Smooth muscle cell (in vitro differentiated cells): ENCODE data around the gene CUL3. TPM values are rescaled to one million over a fixed set of nuclear protein-coding genes. Genes with fewer than 3 reads are reported as not detected.

Source experiments
- DNase-seq: peaks from one replicate; lab custom pipeline; 2025; ENCODE audit not compliant: unreplicated experiment; lab: John Stamatoyannopoulos, UW
- H2AFZ ChIP-seq: fragments of 200-600 bp; sonication (generic); 2 replicates; pipeline ENCODE4 v1.6.0; 2016; ENCODE audit warnings: antibody characterized with exemption, low read depth, mild to moderate bottlenecking
- H3F3A ChIP-seq: fragments of 200-600 bp; sonication (generic); 2 replicates; pipeline ENCODE4 v1.6.0; 2017; ENCODE audit warnings: antibody characterized with exemption, low read depth
- H3K27ac ChIP-seq: fragments of 200-600 bp; sonication (generic); 2 replicates; pipeline ENCODE4 v1.5.1; 2016; ENCODE audit warnings: low read depth, mild to moderate bottlenecking
- H3K27me3 ChIP-seq: fragments of 200-600 bp; sonication (generic); 2 replicates; pipeline ENCODE4 v1.6.1; 2016; ENCODE audit warnings: low read depth, mild to moderate bottlenecking
- H3K36me3 ChIP-seq: fragments of 200-600 bp; sonication (generic); 2 replicates; pipeline ENCODE4 v1.5.1; 2016; ENCODE audit warnings: low read depth
- H3K4me1 ChIP-seq: fragments of 200-600 bp; sonication (generic); 2 replicates; pipeline ENCODE4 v1.5.1; 2016; ENCODE audit warnings: low read depth
- H3K4me2 ChIP-seq: fragments of 200-600 bp; sonication (generic); 2 replicates; pipeline ENCODE4 v1.6.0; 2016; ENCODE audit warnings: mild to moderate bottlenecking
- H3K4me3 ChIP-seq: fragments of 200-600 bp; sonication (generic); 2 replicates; pipeline ENCODE4 v1.5.1; 2016; ENCODE audit warnings: mild to moderate bottlenecking
- H3K79me2 ChIP-seq: fragments of 200-600 bp; sonication (generic); 2 replicates; pipeline ENCODE4 v1.6.0; 2016; ENCODE audit warnings: low read depth, mild to moderate bottlenecking
- H3K9ac ChIP-seq: fragments of 200-600 bp; sonication (generic); 2 replicates; pipeline ENCODE4 v1.6.0; 2016; ENCODE audit warnings: low read depth
- H3K9me3 ChIP-seq: fragments of 200-600 bp; sonication (generic); replicated peaks from 2 replicates; pipeline ENCODE4 v1.5.1; 2016; ENCODE audit warnings: low read depth
- H4K20me1 ChIP-seq: fragments of 200-600 bp; sonication (generic); 2 replicates; pipeline ENCODE4 v1.6.0; 2016; ENCODE audit warnings: low read depth
- WGBS: methylation state at CpG from one replicate; pipeline ENCODE4 v1.1.7; 2016; ENCODE audit warnings: low lambda C conversion rate; 5-methylcytosine and 5-hydroxymethylcytosine counted together
- polyA plus RNA-seq: library from polyadenylated mRNA; unstranded; fragments of >200 nt; fragmentation: Nextera tagmentation; extraction: Ambion mirVana; gene quantifications from 2 replicates; pipeline ENCODE4 v1.2.1, GENCODE V29; 2016
- total RNA-seq: library from RNA; depleted of rRNA; stranded (reverse); fragments of >200 nt; gene quantifications from 2 replicates; pipeline ENCODE4 v1.2.3, GENCODE V29; 2014
- TF ChIP-seq, protein P1 (sequence below): fragments of 200-600 bp; sonication (generic); IDR thresholded peaks from 2 replicates; pipeline ENCODE4 v1.5.1; 2017; ENCODE audit warnings: borderline replicate concordance, mild to moderate bottlenecking, antibody characterized with exemption; ENCODE audit not compliant: insufficient read depth, poor library complexity, severe bottlenecking

The CUL3 gene
- total and polyA plus RNA-seq, 2 experiments from 2014 or later, result 65.8 to 109 TPM

DNA sequence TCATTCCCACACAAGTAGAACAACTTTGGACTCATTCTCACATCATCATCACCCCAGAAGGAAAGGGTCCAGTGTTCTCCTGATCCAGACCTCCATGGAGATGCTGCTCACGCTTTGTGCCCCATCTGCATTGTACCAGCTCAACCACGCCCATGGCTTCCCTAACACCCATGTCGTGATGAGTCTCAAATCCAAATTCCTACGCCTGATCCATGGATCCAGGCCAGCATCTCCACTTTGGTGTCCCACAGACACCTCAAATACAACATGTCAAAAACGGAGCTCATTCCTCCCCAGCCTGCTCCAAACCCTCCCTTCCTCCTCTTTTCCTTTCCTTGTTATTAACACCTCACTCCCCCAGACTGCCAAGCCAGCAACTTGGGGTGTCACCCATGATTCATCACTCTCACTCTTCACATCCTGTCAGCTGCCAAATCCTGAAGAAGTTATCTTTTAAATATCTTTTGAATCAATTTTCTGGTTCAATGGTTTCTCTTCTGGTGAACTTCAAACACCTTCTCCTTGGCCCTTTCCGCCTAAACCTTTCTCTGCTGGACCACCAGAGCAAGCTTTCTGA is 153.1 kb downstream of the CUL3 start:
- DNase-seq, result no peak
- TF ChIP-seq, protein P1, sequence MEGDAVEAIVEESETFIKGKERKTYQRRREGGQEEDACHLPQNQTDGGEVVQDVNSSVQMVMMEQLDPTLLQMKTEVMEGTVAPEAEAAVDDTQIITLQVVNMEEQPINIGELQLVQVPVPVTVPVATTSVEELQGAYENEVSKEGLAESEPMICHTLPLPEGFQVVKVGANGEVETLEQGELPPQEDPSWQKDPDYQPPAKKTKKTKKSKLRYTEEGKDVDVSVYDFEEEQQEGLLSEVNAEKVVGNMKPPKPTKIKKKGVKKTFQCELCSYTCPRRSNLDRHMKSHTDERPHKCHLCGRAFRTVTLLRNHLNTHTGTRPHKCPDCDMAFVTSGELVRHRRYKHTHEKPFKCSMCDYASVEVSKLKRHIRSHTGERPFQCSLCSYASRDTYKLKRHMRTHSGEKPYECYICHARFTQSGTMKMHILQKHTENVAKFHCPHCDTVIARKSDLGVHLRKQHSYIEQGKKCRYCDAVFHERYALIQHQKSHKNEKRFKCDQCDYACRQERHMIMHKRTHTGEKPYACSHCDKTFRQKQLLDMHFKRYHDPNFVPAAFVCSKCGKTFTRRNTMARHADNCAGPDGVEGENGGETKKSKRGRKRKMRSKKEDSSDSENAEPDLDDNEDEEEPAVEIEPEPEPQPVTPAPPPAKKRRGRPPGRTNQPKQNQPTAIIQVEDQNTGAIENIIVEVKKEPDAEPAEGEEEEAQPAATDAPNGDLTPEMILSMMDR, result no peak
- no peaks in the 10 kb centered on the region for H3K4me1 ChIP-seq
- H3K27ac ChIP-seq, result no peak overlapping the region
- no peak overlapping the region for H3K4me2 ChIP-seq
- H3K9ac ChIP-seq, result no peak overlapping the region
- H3K9me3 ChIP-seq, result no peaks in the 10 kb centered on the region
- no peaks in the 10 kb centered on the region for H3K36me3 ChIP-seq
- H3K27me3 ChIP-seq, result no peaks in the 10 kb centered on the region
- H3K79me2 ChIP-seq, result no peaks in the 10 kb centered on the region
- no peak overlapping the region for H3K4me3 ChIP-seq
- H4K20me1 ChIP-seq, result no peaks in the 10 kb centered on the region
- 89% methylated on average over 6 of the region's 6 CpGs for WGBS
- H3F3A ChIP-seq, result no peaks in the 10 kb centered on the region
- no peak overlapping the region for H2AFZ ChIP-seq

DNA sequence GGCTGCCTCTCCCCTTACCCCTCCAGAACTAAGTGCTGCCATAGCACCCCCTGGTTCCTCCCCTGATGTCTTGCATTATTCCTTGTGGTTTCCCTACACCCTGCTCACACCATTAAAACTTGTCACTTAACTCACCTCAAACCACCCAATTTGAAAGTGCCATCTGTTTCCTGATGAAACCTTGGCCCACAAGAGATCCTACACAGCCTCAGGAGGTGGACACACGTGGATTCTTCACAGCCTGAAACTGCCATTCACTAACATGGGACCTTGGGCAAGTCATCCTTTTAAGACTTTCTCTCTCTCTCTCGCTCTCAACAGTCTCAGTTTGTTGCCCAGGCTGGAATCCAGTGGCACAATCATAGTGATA is 155.7 kb downstream of the CUL3 start:
- Histone ChIP-seq H3K9ac (no peak overlapping the region), H4K20me1 (no peaks in the 10 kb centered on the region), H3K4me3 (no peak overlapping the region), H3K79me2 (no peaks in the 10 kb centered on the region), H3K27ac (no peak overlapping the region), H3K9me3 (no peaks in the 10 kb centered on the region), H3F3A (no peaks in the 10 kb centered on the region), H2AFZ (no peak overlapping the region), H3K4me1 (no peaks in the 10 kb centered on the region), H3K27me3 (no peaks in the 10 kb centered on the region), H3K36me3 (no peaks in the 10 kb centered on the region), H3K4me2 (no peak overlapping the region)
- WGBS, result 58% methylated on average over 2 of the region's 2 CpGs
- TF ChIP-seq, protein P1, result no peak
- no peak for DNase-seq

DNA sequence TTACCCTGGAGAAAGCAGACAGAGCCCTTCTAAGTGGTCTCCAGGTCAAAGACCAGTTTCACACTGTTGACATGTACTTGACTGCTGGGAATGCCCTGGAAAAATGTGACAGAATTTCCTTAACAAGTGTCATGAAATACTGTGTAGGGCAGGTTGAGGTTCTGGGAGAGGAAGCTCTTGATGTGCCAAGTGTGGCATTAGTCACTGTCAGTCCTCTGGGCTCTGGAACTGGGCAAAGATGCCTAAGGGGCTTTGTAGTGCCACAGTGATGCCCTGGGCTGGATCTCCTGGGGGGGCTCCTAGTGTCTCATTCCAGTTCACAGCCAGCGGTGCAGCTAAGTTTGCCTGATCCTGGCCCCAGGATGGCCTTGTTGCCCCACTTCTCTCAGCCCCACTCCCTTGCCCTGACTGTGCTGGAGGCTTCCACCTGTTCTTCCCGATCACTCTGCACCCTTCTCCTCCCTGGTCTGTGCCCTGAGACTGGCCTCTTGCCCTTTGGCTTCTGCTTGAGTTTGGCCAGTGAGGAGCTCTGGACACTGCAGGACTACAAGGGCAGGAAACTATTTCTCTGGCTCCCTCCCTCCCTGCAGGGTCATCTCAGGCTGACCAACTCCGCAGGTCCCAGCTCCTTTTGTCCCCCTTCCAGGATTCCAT is 156.2 kb downstream of the CUL3 start:
- TF ChIP-seq, protein P1, result no peak
- no peak overlapping the region for H3K4me2 ChIP-seq
- H3K4me1 ChIP-seq, result no peaks in the 10 kb centered on the region
- no peaks in the 10 kb centered on the region for H3K9me3 ChIP-seq
- no peaks in the 10 kb centered on the region for H3K27me3 ChIP-seq
- no peak overlapping the region for H3K9ac ChIP-seq
- no peaks in the 10 kb centered on the region for H3K79me2 ChIP-seq
- WGBS, result 100% methylated on average over 3 of the region's 3 CpGs
- no peaks in the 10 kb centered on the region for H3K36me3 ChIP-seq
- no peaks in the 10 kb centered on the region for H3F3A ChIP-seq
- H2AFZ ChIP-seq, result no peak overlapping the region
- no peaks in the 10 kb centered on the region for H4K20me1 ChIP-seq
- no peak overlapping the region for H3K4me3 ChIP-seq
- no peak overlapping the region for H3K27ac ChIP-seq
- no peak for DNase-seq

DNA sequence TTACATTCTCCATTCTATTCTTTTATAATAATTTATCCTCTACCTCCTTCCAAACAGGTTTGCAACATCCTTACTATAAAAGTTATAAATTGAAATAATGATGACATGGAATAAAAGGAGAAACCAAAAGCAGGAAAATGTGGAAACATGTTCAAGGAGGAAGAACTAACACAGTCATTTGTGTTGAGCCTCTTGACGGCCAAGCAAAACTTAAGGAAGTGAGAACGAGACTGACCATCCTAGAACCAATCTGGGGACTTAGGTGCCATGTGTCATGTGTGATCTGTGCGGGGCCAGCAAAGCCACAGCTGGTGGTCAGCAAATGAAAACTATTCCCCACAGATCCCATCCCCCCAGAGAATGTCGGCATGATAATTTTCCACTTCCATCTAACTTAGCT is 157.7 kb downstream of the CUL3 start:
- Histone ChIP-seq H4K20me1 (no peaks in the 10 kb centered on the region), H3K27ac (no peak overlapping the region), H2AFZ (no peak overlapping the region), H3K4me1 (no peaks in the 10 kb centered on the region), H3K27me3 (no peaks in the 10 kb centered on the region), H3F3A (no peaks in the 10 kb centered on the region), H3K36me3 (no peaks in the 10 kb centered on the region), H3K9me3 (no peaks in the 10 kb centered on the region), H3K79me2 (no peaks in the 10 kb centered on the region), H3K4me2 (no peak overlapping the region), H3K9ac (no peak overlapping the region), H3K4me3 (no peak overlapping the region)
- TF ChIP-seq, protein P1, result no peak
- no peak for DNase-seq
- 82% methylated on average over 4 of the region's 4 CpGs for WGBS
